Spleen (tissue), 11 donors: Measurements from ENCODE around the gene ZNF148. TPM values are rescaled to one million over a fixed set of nuclear protein-coding genes. Genes with fewer than 3 reads are reported as not detected.
A peak's percentile ranks its signal among the peaks of the same experiment; 100 is the strongest.

Experiments used
- DNase-seq: peaks from one replicate; pipeline ENCODE4 v3.0.0-alpha.2; 2020
- H3K27ac ChIP-seq, 8 donors: fragments of 200-600 bp; sonication (generic) in 7 of 8; 1 replicate in 4 of 8; 2 replicates in 4 of 8; pipeline versions ENCODE4 v1.5.0 to v1.8.0; 2016 to 2021; ENCODE audit warnings: inconsistent platforms in 4 of 8, mild to moderate bottlenecking in 4 of 8, moderate library complexity in 1 of 8
- H3K27me3 ChIP-seq, 7 donors: fragments of 200-600 bp; sonication (generic) in 6 of 7; replicated peaks in 1 of 7; 1 replicate in 4 of 7; 2 replicates in 3 of 7; pipeline versions ENCODE4 v1.5.0 to v1.8.0; 2016 to 2021; ENCODE audit warnings: inconsistent platforms in 3 of 7, mild to moderate bottlenecking in 1 of 7
- H3K36me3 ChIP-seq, 6 donors: fragments of 200-600 bp; sonication (generic) in 5 of 6; 1 replicate in 4 of 6; 2 replicates in 2 of 6; pipeline versions ENCODE4 v1.5.0 to v1.8.0; 2016 to 2021; ENCODE audit warnings: inconsistent platforms in 2 of 6
- H3K4me1 ChIP-seq, 6 donors: fragments of 200-600 bp; sonication (generic) in 5 of 6; 1 replicate in 3 of 6; 2 replicates in 3 of 6; pipeline versions ENCODE4 v1.5.0 to v1.8.0; 2016 to 2021; ENCODE audit warnings: inconsistent platforms in 3 of 6
- H3K4me3 ChIP-seq, 8 donors: fragments of 200-600 bp; sonication (generic) in 7 of 8; 1 replicate in 4 of 8; 2 replicates in 4 of 8; pipeline versions ENCODE4 v1.5.0 to v1.8.0; 2016 to 2021; ENCODE audit warnings: inconsistent platforms in 4 of 8, mild to moderate bottlenecking in 4 of 8, moderate library complexity in 2 of 8
- H3K9me3 ChIP-seq, 8 donors: fragments of 200-600 bp; sonication (generic) in 7 of 8; 1 replicate in 4 of 8; 2 replicates in 4 of 8; pipeline versions ENCODE4 v1.5.0 to v1.8.0; 2016 to 2021; ENCODE audit warnings: inconsistent platforms in 4 of 8
- POLR2A ChIP-seq, 3 donors: fragments of 450-650 bp; IDR thresholded peaks; one replicate each; pipeline ENCODE4 v1.5.1; 2017; ENCODE audit warnings: antibody characterized with exemption in 3 of 3, mild to moderate bottlenecking in 1 of 3
- POLR2AphosphoS5 ChIP-seq, 3 donors: sonication (generic); formaldehyde crosslinking; IDR thresholded peaks; one replicate each; pipeline ENCODE4 v1.5.1; 2017; ENCODE audit warnings: antibody characterized with exemption in 3 of 3
- WGBS, 5 donors: extraction: QIAGEN DNeasy Blood & Tissue Kit in 3 of 5; methylation state at CpG; one replicate each; pipeline versions ENCODE4 v1.1.5 to v1.1.7; 2013 to 2018; 5-methylcytosine and 5-hydroxymethylcytosine counted together
- intact Hi-C: fragments of 100-400 bp; cut with DNase I; formaldehyde crosslinking; loops from one replicate; pipeline ENCODE4 v1.15.0; 2023; ENCODE audit warnings: low total_unique reads
- polyA plus RNA-seq, 3 donors: library from polyadenylated mRNA; stranded (reverse); fragments of 200-250 nt; gene quantifications; one replicate each; pipeline ENCODE4 v1.2.1, GENCODE V29; 2013
- total RNA-seq, 7 donors: library from RNA; depleted of rRNA in 3 of 7; stranded (reverse); fragments of >200 nt in 3 of 7; fragmentation: NEBNext Ultra II Directional in 4 of 7; extraction: Animal tissue kit (Norgen Biotek cat#: 25700) in 4 of 7; gene quantifications; one replicate each; pipeline versions ENCODE4 v1.1.0 to v1.2.1, GENCODE V29; 2016 to 2021
- TF ChIP-seq, protein P1 (sequence below), 11 experiments: fragments of 200-600 bp in 7 of 11; fragments of 450-650 bp in 4 of 11; sonication (generic) in 4 of 11; IDR thresholded peaks in 8 of 11; conservative IDR thresholded peaks in 3 of 11; 1 replicate in 7 of 11; 2 replicates in 4 of 11; pipeline versions ENCODE4 v1.4.0 to v1.8.0; 2016 to 2021; ENCODE audit warnings: antibody characterized with exemption in 11 of 11, inconsistent platforms in 4 of 11, mild to moderate bottlenecking in 1 of 11
- donor health status: healthy with polysubstance abuse.
- donor health status: DM: no; HTN: no; CAD: no; lungs with moderate emphysema.
- donor health status: DM: no; HTN: no; CAD: no.
- donor health status: Bipolar disorder and iron deficiency.
- donor health status: healthy.
- donor health status: DM: no; HTN: no; CAD: no.
- donor health status: DM: yes; HTN: yes; CAD: no.

ZNF148 gene
- total and polyA plus RNA-seq, 10 donors = 4.1 to 66.0 (median 39.0) TPM

GRCh38 chr3:125357032-125357658 is 18.0 kb downstream of the ZNF148 start:
- H3K27me3 ChIP-seq = no peaks in the 10 kb centered on the region
- H3K4me3 ChIP-seq = peak overlapping the region; percentile 42 to 75 (median 50)
- no peaks in the 10 kb centered on the region for H3K36me3 ChIP-seq
- TF ChIP-seq, protein P1, sequence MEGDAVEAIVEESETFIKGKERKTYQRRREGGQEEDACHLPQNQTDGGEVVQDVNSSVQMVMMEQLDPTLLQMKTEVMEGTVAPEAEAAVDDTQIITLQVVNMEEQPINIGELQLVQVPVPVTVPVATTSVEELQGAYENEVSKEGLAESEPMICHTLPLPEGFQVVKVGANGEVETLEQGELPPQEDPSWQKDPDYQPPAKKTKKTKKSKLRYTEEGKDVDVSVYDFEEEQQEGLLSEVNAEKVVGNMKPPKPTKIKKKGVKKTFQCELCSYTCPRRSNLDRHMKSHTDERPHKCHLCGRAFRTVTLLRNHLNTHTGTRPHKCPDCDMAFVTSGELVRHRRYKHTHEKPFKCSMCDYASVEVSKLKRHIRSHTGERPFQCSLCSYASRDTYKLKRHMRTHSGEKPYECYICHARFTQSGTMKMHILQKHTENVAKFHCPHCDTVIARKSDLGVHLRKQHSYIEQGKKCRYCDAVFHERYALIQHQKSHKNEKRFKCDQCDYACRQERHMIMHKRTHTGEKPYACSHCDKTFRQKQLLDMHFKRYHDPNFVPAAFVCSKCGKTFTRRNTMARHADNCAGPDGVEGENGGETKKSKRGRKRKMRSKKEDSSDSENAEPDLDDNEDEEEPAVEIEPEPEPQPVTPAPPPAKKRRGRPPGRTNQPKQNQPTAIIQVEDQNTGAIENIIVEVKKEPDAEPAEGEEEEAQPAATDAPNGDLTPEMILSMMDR (IDR thresholded peaks at IDR 0.05 in 8 of 11, conservative IDR thresholded peaks at IDR 0.05 in 3 of 11) = no peak
- TF ChIP-seq POLR2AphosphoS5 (IDR thresholded peaks at IDR 0.05) (peak; percentile 70 to 81 (median 73)), POLR2A (IDR thresholded peaks at IDR 0.05) (no peak)
- DNase-seq = peak; percentile 89
- peak overlapping the region in 5 of 8 donors; percentile 40 to 79 (median 51) for H3K27ac ChIP-seq
- no peaks in the 10 kb centered on the region for H3K9me3 ChIP-seq
- intact Hi-C loops = no loop called here
- H3K4me1 ChIP-seq = peaks cover 15 to 99% (median 62%) of the 10 kb centered on the region in 6 donors
- 1 to 13% (median 5%) methylated on average over 35 to 52 of the region's 52 CpGs for WGBS, 5 donors

GRCh38 chr3:125356140-125357026 is 18.7 kb downstream of the ZNF148 start:
- DNase-seq = no peak

DNA sequence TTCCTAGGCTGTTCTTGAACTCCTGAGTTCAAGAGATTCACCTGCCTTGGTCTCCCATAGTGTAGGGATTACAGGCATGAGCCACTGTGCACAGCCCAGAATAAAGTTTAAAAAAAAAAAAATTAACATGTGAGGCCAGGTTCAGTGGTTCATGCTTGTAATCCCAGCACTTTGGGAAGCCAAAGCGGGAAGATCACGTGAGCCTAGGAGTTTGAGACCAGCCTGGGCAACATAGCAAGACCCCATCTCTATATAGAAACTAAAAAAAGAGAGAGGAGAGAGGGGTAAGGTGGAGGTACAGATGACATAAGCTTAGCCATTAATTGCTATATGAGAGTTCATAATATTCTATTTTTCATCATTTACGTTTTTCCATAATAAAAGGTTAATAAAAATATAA is 21.5 kb downstream of the ZNF148 start:
- Histone ChIP-seq H3K4me1 (peaks cover 7 to 100% (median 73%) of the 10 kb centered on the region in 6 donors), H3K27me3 (no peaks in the 10 kb centered on the region), H3K27ac (no peak overlapping the region), H3K4me3 (no peak overlapping the region), H3K36me3 (no peaks in the 10 kb centered on the region), H3K9me3 (no peaks in the 10 kb centered on the region)
- 80 to 98% (median 95%) methylated on average over 3 of the region's 3 CpGs for WGBS, 5 donors
- no peak for TF ChIP-seq POLR2A (IDR thresholded peaks at IDR 0.05)
- no peak for TF ChIP-seq POLR2AphosphoS5 (IDR thresholded peaks at IDR 0.05)
- TF ChIP-seq, protein P1 (IDR thresholded peaks at IDR 0.05 in 8 of 11, conservative IDR thresholded peaks at IDR 0.05 in 3 of 11) = no peak
- intact Hi-C loops = no loop called here
- DNase-seq = no peak

More at GRCh38 chr3:125356140-125357026, 18.7 kb downstream of the ZNF148 start:
- H3K4me3 ChIP-seq = peak overlapping the region; percentile 42 to 75 (median 50)
- H3K36me3 ChIP-seq = no peaks in the 10 kb centered on the region
- no peaks in the 10 kb centered on the region for H3K27me3 ChIP-seq
- intact Hi-C loops = no loop called here
- 33 to 43% (median 39%) methylated on average over 5 of the region's 5 CpGs for WGBS, 5 donors
- TF ChIP-seq POLR2AphosphoS5 (IDR thresholded peaks at IDR 0.05) = no peak
- no peak for TF ChIP-seq POLR2A (IDR thresholded peaks at IDR 0.05)
- peak overlapping the region in 5 of 8 donors; percentile 40 to 79 (median 51) for H3K27ac ChIP-seq
- H3K4me1 ChIP-seq = peaks cover 15 to 99% (median 68%) of the 10 kb centered on the region in 6 donors
- no peaks in the 10 kb centered on the region for H3K9me3 ChIP-seq

DNA sequence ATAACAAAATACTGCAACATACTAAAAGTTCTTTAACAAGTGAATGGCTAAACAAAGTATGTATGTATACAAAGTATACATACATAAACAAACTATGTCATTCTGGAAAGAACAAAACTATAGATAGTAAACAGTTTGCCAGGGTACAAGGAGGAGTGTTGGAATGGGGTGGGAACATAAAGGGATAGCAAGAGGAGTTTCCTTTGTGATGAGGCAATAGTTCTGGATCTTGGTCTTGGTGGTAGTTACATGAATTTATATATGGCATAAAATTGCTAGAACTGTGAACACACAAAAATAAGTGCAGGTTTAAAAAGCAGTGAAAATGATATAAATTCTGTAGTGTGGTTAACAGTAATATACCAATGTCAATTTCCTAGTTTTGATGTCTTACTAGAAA is 22.0 kb downstream of the ZNF148 start:
- Histone ChIP-seq H3K36me3 (no peaks in the 10 kb centered on the region), H3K4me3 (no peak overlapping the region), H3K9me3 (no peaks in the 10 kb centered on the region), H3K27ac (no peak overlapping the region), H3K27me3 (no peaks in the 10 kb centered on the region), H3K4me1 (peaks cover 7 to 100% (median 70%) of the 10 kb centered on the region in 6 donors)
- TF ChIP-seq POLR2A (IDR thresholded peaks at IDR 0.05) = no peak
- TF ChIP-seq POLR2AphosphoS5 (IDR thresholded peaks at IDR 0.05) = no peak
- TF ChIP-seq, protein P1 (IDR thresholded peaks at IDR 0.05 in 8 of 11, conservative IDR thresholded peaks at IDR 0.05 in 3 of 11) = no peak
- intact Hi-C loops = no loop called here
- no peak for DNase-seq
